Osteoblast (primary cell): ENCODE measurements around the gene COL19A1. TPM values are rescaled to one million over a fixed set of nuclear protein-coding genes. Genes with fewer than 3 reads are reported as not detected.

ENCODE experiments used
- DNase-seq: peaks from one replicate; pipeline ENCODE4 v3.0.0; 2011; ENCODE audit warnings: low spot score, mixed read lengths; ENCODE audit not compliant: insufficient read length; ENCODE audit errors: missing footprints
- H2AFZ ChIP-seq: 2 replicates; pipeline ENCODE4 v1.6.0; 2011; ENCODE audit warnings: mild to moderate bottlenecking, low read length
- H3K27ac ChIP-seq: 2 replicates; pipeline ENCODE4 v1.5.1; 2011; ENCODE audit warnings: mild to moderate bottlenecking, low read depth, low read length, moderate library complexity
- H3K27me3 ChIP-seq: 2 replicates; pipeline ENCODE4 v1.6.0; 2012; ENCODE audit warnings: mild to moderate bottlenecking, control low read depth, inconsistent platforms, low read length, moderate library complexity; ENCODE audit not compliant: insufficient read depth
- H3K36me3 ChIP-seq: 2 replicates; pipeline ENCODE4 v1.5.1; 2011; ENCODE audit warnings: mild to moderate bottlenecking, low read length, control low read depth, moderate library complexity; ENCODE audit not compliant: insufficient read depth
- H3K4me1 ChIP-seq: 2 replicates; pipeline ENCODE4 v1.5.1; 2011; ENCODE audit warnings: mild to moderate bottlenecking, low read length, control low read depth, moderate library complexity; ENCODE audit not compliant: insufficient read depth
- H3K4me2 ChIP-seq: 2 replicates; pipeline ENCODE4 v1.6.0; 2011; ENCODE audit warnings: mild to moderate bottlenecking, low read length; ENCODE audit not compliant: insufficient read depth
- H3K4me3 ChIP-seq: fragments of 200-600 bp; sonication (generic); 3 replicates; pipeline ENCODE4 v1.5.1; 2012; ENCODE audit warnings: mild to moderate bottlenecking, low read length, inconsistent platforms; ENCODE audit not compliant: insufficient read depth
- H3K79me2 ChIP-seq: 2 replicates; pipeline ENCODE4 v1.6.0; 2012; ENCODE audit warnings: mild to moderate bottlenecking, low read length, control low read depth, inconsistent platforms; ENCODE audit not compliant: insufficient read depth
- H3K9me3 ChIP-seq: 2 replicates; pipeline ENCODE4 v1.5.1; 2011; ENCODE audit warnings: low read depth, low read length, control low read depth
- H4K20me1 ChIP-seq: 2 replicates; pipeline ENCODE4 v1.6.0; 2012; ENCODE audit warnings: mild to moderate bottlenecking, low read length, control low read depth; ENCODE audit not compliant: insufficient read depth
- CTCF ChIP-seq: IDR thresholded peaks from 2 replicates; pipeline ENCODE4 v1.5.1; 2011; ENCODE audit warnings: mild to moderate bottlenecking, low read depth, low read length, moderate library complexity; ENCODE audit errors: extremely low read depth
- total RNA-seq: library from RNA; depleted of rRNA; stranded (reverse); fragments of >200 nt; gene quantifications from 2 replicates; pipeline ENCODE4 v1.2.3, GENCODE V29; 2012

Gene COL19A1
- total RNA-seq, 1 donor: under 0.01 TPM

- no peaks in the 10 kb centered on the region for H3K9me3 ChIP-seq
- no peak overlapping the region for H2AFZ ChIP-seq
- TF ChIP-seq CTCF: no peak
- H3K36me3 ChIP-seq: no peaks in the 10 kb centered on the region
- no peaks in the 10 kb centered on the region for H3K79me2 ChIP-seq
- H4K20me1 ChIP-seq: no peaks in the 10 kb centered on the region
- no peak for DNase-seq
- H3K4me2 ChIP-seq: no peak overlapping the region
- H3K4me3 ChIP-seq: no peak overlapping the region
- H3K4me1 ChIP-seq: no peaks in the 10 kb centered on the region
- no peak overlapping the region for H3K27ac ChIP-seq
- H3K27me3 ChIP-seq: no peaks in the 10 kb centered on the region
Measured at GRCh38 chr6:69913361-69913760, 47.0 kb downstream of the COL19A1 start.

GRCh38 chr6:69914015-69914485, 47.7 kb downstream of the COL19A1 start:
- Histone ChIP-seq H3K79me2 (no peaks in the 10 kb centered on the region), H2AFZ (no peak overlapping the region), H3K36me3 (no peaks in the 10 kb centered on the region), H3K4me2 (no peak overlapping the region), H3K4me3 (no peak overlapping the region), H3K4me1 (no peaks in the 10 kb centered on the region), H4K20me1 (no peaks in the 10 kb centered on the region), H3K9me3 (no peaks in the 10 kb centered on the region), H3K27ac (no peak overlapping the region), H3K27me3 (no peaks in the 10 kb centered on the region)
- no peak for TF ChIP-seq CTCF
- DNase-seq: no peak

- Histone ChIP-seq H3K36me3 (no peaks in the 10 kb centered on the region), H2AFZ (no peak overlapping the region), H3K4me1 (no peaks in the 10 kb centered on the region), H3K27me3 (no peaks in the 10 kb centered on the region), H3K4me3 (no peak overlapping the region), H3K79me2 (no peaks in the 10 kb centered on the region), H3K9me3 (no peaks in the 10 kb centered on the region), H3K4me2 (no peak overlapping the region), H3K27ac (no peak overlapping the region), H4K20me1 (no peaks in the 10 kb centered on the region)
- no peak for DNase-seq
- no peak for TF ChIP-seq CTCF
Measured at GRCh38 chr6:69915346-69915745, 49.0 kb downstream of the COL19A1 start.

- Histone ChIP-seq H3K4me2 (no peak overlapping the region), H3K27ac (no peak overlapping the region)
Measured at GRCh38 chr6:69917834-69918233, 51.5 kb downstream of the COL19A1 start.

More at GRCh38 chr6:69917834-69918233, 51.5 kb downstream of the COL19A1 start:
- Histone ChIP-seq H3K79me2 (no peaks in the 10 kb centered on the region), H4K20me1 (no peaks in the 10 kb centered on the region), H2AFZ (no peak overlapping the region), H3K27me3 (no peaks in the 10 kb centered on the region), H3K9me3 (no peaks in the 10 kb centered on the region), H3K36me3 (no peaks in the 10 kb centered on the region), H3K4me3 (no peak overlapping the region), H3K4me1 (no peaks in the 10 kb centered on the region)
- DNase-seq: peak; percentile 54
- no peak for TF ChIP-seq CTCF
